ENCODE measurements around the gene KCNAB2.

Gene KCNAB2

GRCh38 chr1:6082430-6082971 lies 36.8 kb downstream of the KCNAB2 start:
- no peak for DNase-seq (ENCODE audit: low read depth in 3 of 3)

- DNase-seq (ENCODE audit: low read depth in 3 of 3): no peak
Observed at GRCh38 chr1:6083385-6083784, 37.7 kb downstream of the KCNAB2 start.

- no peak for DNase-seq (ENCODE audit: low read depth in 3 of 3)
Observed at GRCh38 chr1:6083801-6084446, 38.2 kb downstream of the KCNAB2 start.

GRCh38 chr1:6084781-6085495 lies 39.2 kb downstream of the KCNAB2 start:
- no peak for DNase-seq (ENCODE audit: low read depth in 3 of 3)

GRCh38 chr1:6085666-6086065 lies 40.0 kb downstream of the KCNAB2 start:
- no peak for DNase-seq (ENCODE audit: low read depth in 3 of 3)

- DNase-seq (ENCODE audit: low read depth in 3 of 3): no peak
Observed at GRCh38 chr1:6086358-6086757, 40.7 kb downstream of the KCNAB2 start.

- no peak for DNase-seq (ENCODE audit: low read depth in 3 of 3)
Observed at GRCh38 chr1:6086762-6087376, 41.2 kb downstream of the KCNAB2 start.

GRCh38 chr1:6087377-6087772 lies 41.7 kb downstream of the KCNAB2 start:
- no peak for DNase-seq (ENCODE audit: low read depth in 3 of 3)

GRCh38 chr1:6087958-6088357 lies 42.3 kb downstream of the KCNAB2 start:
- DNase-seq (ENCODE audit: low read depth in 3 of 3): no peak

- DNase-seq (ENCODE audit: low read depth in 3 of 3): no peak
Observed at GRCh38 chr1:6088956-6089355, 43.3 kb downstream of the KCNAB2 start.

GRCh38 chr1:6090288-6090687 lies 44.6 kb downstream of the KCNAB2 start:
- DNase-seq (ENCODE audit: low read depth in 3 of 3): no peak

- DNase-seq (ENCODE audit: low read depth in 3 of 3): no peak
Observed at GRCh38 chr1:6090996-6091822, 45.5 kb downstream of the KCNAB2 start.

- DNase-seq (ENCODE audit: low read depth in 3 of 3): no peak
Observed at GRCh38 chr1:6091823-6092109, 46.1 kb downstream of the KCNAB2 start.

GRCh38 chr1:6092211-6092610 lies 46.5 kb downstream of the KCNAB2 start:
- no peak for DNase-seq (ENCODE audit: low read depth in 3 of 3)

GRCh38 chr1:6093071-6093470 lies 47.4 kb downstream of the KCNAB2 start:
- no peak for DNase-seq (ENCODE audit: low read depth in 3 of 3)

- DNase-seq (ENCODE audit: low read depth in 3 of 3): no peak
Observed at GRCh38 chr1:6093611-6094010, 47.9 kb downstream of the KCNAB2 start.

GRCh38 chr1:6094246-6094645 lies 48.6 kb downstream of the KCNAB2 start:
- no peak for DNase-seq (ENCODE audit: low read depth in 3 of 3)

- no peak for DNase-seq (ENCODE audit: low read depth in 3 of 3)
Observed at GRCh38 chr1:6094801-6095505, 49.3 kb downstream of the KCNAB2 start.

GRCh38 chr1:6095511-6096242 lies 50.0 kb downstream of the KCNAB2 start:
- no peak for DNase-seq (ENCODE audit: low read depth in 3 of 3)

GRCh38 chr1:6096243-6097116 lies 50.8 kb downstream of the KCNAB2 start:
- DNase-seq (ENCODE audit: low read depth in 3 of 3): no peak

Data from stimulated activated CD4-positive, alpha-beta T cell treated with anti-CD3 and anti-CD28 coated beads, TNF-alpha, amount 100 ng/mL, for 4 hours (primary cell).